A673 (cell line): Measurements from ENCODE around the gene PTGES3L. TPM values are rescaled to one million over a fixed set of nuclear protein-coding genes. Genes with fewer than 3 reads are reported as not detected.
"Not testable (repeated sequence)": the region's sequence is repeated elsewhere in the genome, so short reads cannot be mapped to it uniquely, and the experiment has no call there.

Experiments used
- BruUV-seq: library from RNA; stranded (reverse); fragments of 400-500 nt; replicated peaks from 2 replicates; lab custom pipeline; 2021; lab: Mats Ljungman, UMichigan
- CTCF ChIA-PET: fragments of 300-600 bp; sonication (Branson Sonifier 250); formaldehyde crosslinking; loops from one replicate; lab custom pipeline; 2022; ENCODE audit warnings: antibody characterized with exemption; lab: Charles Lee
- POLR2A ChIA-PET: fragments of 300-600 bp; sonication (Branson Sonifier 250); formaldehyde crosslinking; loops from one replicate; lab custom pipeline; 2022; ENCODE audit warnings: antibody characterized with exemption; ENCODE audit not compliant: low non-redundant PET; lab: Charles Lee
- DNase-seq: peaks from one replicate; pipeline ENCODE4 v3.0.0-alpha.2; 2015; ENCODE audit warnings: low spot score
- H3K27ac ChIP-seq: fragments of 200-600 bp; sonication (generic); 2 replicates; pipeline ENCODE4 v1.5.1; 2016; ENCODE audit warnings: mixed run types, low read depth, mild to moderate bottlenecking, mixed read lengths, antibody characterized with exemption, low read length; ENCODE audit not compliant: poor library complexity, severe bottlenecking
- H3K27me3 ChIP-seq: fragments of 200-600 bp; sonication (generic); replicated peaks from 2 replicates; pipeline ENCODE4 v1.6.1; 2017; ENCODE audit warnings: mixed run types, low read depth, mild to moderate bottlenecking, mixed read lengths, antibody characterized with exemption, low read length; ENCODE audit not compliant: insufficient read depth, poor library complexity
- H3K36me3 ChIP-seq: fragments of 200-600 bp; sonication (generic); 2 replicates; pipeline ENCODE4 v1.6.1; 2016; ENCODE audit warnings: mixed run types, mild to moderate bottlenecking, mixed read lengths, antibody characterized with exemption, low read length; ENCODE audit not compliant: insufficient read depth, poor library complexity, severe bottlenecking
- H3K4me1 ChIP-seq: fragments of 200-600 bp; sonication (generic); 2 replicates; pipeline ENCODE4 v1.6.1; 2017; ENCODE audit warnings: mixed run types, mild to moderate bottlenecking, mixed read lengths, antibody characterized with exemption, low read length; ENCODE audit not compliant: insufficient read depth, poor library complexity, severe bottlenecking
- H3K4me3 ChIP-seq: fragments of 200-600 bp; sonication (generic); 2 replicates; pipeline ENCODE4 v1.5.1; 2016; ENCODE audit warnings: low read depth, mixed run types, mild to moderate bottlenecking, mixed read lengths, low read length; ENCODE audit not compliant: poor library complexity, severe bottlenecking
- H3K9me3 ChIP-seq: fragments of 200-600 bp; sonication (generic); 2 replicates; pipeline ENCODE4 v1.6.1; 2016; ENCODE audit warnings: mixed run types, low read depth, mild to moderate bottlenecking, mixed read lengths, antibody characterized with exemption, low read length; ENCODE audit not compliant: poor library complexity, severe bottlenecking
- EZH2 ChIP-seq: fragments of 200-600 bp; sonication (generic); IDR thresholded peaks from 2 replicates; pipeline ENCODE4 v1.6.1; 2017; ENCODE audit warnings: borderline replicate concordance, low read depth, mild to moderate bottlenecking, mixed read lengths, antibody characterized with exemption, low read length; ENCODE audit not compliant: poor library complexity, severe bottlenecking
- intact Hi-C: fragments of 100-400 bp; cut with micrococcal nuclease; formaldehyde crosslinking; loops from one replicate; pipeline ENCODE4 v1.10.0; 2022; ENCODE audit not compliant: unreplicated experiment
- total RNA-seq: library from RNA; stranded (reverse); gene quantifications from 2 replicates; pipeline ENCODE4 v1.2.3, GENCODE V29; 2021
- TF ChIP-seq, protein P1 (sequence below): fragments of 300-800, 200-600 bp; sonication (generic); conservative IDR thresholded peaks from 2 replicates; pipeline ENCODE4 v1.5.1; 2017; ENCODE audit warnings: low read depth, mild to moderate bottlenecking, antibody characterized with exemption, low read length, moderate library complexity, mixed read lengths

The PTGES3L gene
- total RNA-seq, 1 experiment from 2014 or later: 0.64 TPM

DNA sequence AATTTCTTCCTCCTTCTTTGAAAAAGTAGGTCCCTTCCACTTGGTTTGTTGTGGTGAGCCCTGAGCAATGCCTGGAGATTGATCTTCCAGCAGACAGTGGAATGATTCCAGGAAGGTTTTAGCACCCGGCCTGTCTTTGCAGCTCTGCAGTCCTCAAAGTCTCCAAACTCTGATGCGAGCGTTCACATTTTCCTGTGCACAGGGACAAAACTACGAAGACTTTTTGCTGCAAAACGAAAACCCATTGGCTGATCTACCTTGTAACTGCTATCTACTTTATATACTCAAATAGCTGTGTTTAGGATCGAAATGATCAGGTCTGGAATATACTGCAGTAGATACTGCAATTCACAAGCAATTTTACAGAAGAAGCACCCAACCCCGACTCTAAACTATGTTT is 57.6 kb downstream of the PTGES3L start:
- intact Hi-C loops: no loop called here
- CTCF ChIA-PET: no interaction called here
- no peaks in the 10 kb centered on the region for H3K36me3 ChIP-seq
- no peaks in the 10 kb centered on the region for H3K27me3 ChIP-seq
- H3K9me3 ChIP-seq: no peaks in the 10 kb centered on the region
- H3K4me1 ChIP-seq: no peaks in the 10 kb centered on the region
- POLR2A ChIA-PET: no interaction called here
- no peak for DNase-seq
- TF ChIP-seq, protein P1, sequence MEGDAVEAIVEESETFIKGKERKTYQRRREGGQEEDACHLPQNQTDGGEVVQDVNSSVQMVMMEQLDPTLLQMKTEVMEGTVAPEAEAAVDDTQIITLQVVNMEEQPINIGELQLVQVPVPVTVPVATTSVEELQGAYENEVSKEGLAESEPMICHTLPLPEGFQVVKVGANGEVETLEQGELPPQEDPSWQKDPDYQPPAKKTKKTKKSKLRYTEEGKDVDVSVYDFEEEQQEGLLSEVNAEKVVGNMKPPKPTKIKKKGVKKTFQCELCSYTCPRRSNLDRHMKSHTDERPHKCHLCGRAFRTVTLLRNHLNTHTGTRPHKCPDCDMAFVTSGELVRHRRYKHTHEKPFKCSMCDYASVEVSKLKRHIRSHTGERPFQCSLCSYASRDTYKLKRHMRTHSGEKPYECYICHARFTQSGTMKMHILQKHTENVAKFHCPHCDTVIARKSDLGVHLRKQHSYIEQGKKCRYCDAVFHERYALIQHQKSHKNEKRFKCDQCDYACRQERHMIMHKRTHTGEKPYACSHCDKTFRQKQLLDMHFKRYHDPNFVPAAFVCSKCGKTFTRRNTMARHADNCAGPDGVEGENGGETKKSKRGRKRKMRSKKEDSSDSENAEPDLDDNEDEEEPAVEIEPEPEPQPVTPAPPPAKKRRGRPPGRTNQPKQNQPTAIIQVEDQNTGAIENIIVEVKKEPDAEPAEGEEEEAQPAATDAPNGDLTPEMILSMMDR: no peak
- no peak for TF ChIP-seq EZH2
- BruUV-seq: no TSS peak
- H3K4me3 ChIP-seq: no peak overlapping the region
- H3K27ac ChIP-seq: no peak overlapping the region

DNA sequence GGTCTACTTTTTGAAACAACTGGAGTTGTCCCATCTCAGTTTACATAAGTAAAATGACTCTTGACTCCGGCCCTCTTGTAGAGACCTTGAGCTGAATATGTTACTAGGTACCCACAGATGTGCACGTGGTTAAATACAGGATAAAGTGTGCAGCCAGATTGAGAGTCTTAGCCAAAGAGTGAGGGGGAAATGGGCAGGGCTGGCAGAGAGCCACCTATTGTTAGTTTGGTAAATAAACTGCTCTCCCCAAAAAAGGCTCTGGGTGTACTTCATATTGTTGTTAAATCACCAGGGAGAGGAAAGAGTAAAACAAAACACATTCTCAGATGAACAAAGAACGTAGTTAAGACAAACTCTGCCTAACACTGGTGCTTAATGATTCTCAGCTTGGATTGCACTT is 59.0 kb downstream of the PTGES3L start:
- TF ChIP-seq, protein P1: no peak
- no peak for TF ChIP-seq EZH2
- Histone ChIP-seq H3K27ac (no peak overlapping the region), H3K36me3 (no peaks in the 10 kb centered on the region), H3K9me3 (no peaks in the 10 kb centered on the region), H3K27me3 (no peaks in the 10 kb centered on the region), H3K4me3 (no peak overlapping the region), H3K4me1 (no peaks in the 10 kb centered on the region)
- ChIA-PET POLR2A (no interaction called here), CTCF (no interaction called here)
- intact Hi-C loops: no loop called here
- BruUV-seq: no TSS peak
- DNase-seq: no peak

DNA sequence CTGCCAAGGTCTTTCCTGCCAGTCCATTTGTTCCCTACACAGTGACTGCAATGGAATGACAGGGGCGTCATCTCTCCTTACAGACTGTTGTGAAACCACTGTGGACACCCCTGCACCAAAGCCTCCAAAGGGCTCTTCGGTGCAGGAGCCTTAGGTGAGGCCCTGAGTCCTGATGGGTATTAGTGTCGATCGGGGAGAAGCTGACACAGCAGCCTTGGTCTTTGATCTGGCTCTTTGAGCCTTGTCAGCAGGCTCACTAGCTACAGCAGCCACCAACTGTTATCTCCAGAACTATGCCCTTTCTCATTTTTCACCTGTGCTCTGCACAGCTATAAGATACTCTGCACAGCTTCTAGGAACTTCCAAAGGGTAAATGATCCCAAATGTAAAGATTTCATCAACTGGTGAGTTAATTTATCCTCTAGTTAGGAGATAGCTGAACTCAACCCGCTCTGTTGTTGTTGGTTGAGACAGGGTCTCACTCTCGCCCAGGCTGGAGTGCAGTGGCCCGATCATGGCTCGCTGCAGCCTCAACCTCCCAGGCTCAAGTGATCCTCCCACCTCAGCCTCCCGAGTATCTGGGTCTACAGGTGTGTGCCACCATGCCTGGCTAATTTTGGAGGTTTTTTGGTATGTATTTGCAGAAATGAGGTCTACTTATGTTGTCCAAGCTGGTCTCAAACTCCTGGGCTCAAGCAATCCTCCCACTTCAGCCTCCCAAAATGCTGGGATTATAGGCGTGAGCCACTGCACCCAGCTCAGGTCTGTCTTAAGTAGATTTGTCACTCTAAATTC is 59.6 kb downstream of the PTGES3L start:
- no peak overlapping the region for H3K4me3 ChIP-seq
- CTCF ChIA-PET: no interaction called here
- no peak overlapping the region for H3K27ac ChIP-seq
- TF ChIP-seq EZH2: no peak
- TF ChIP-seq, protein P1: no peak
- no TSS peak for BruUV-seq
- H3K9me3 ChIP-seq: no peaks in the 10 kb centered on the region
- no peak for DNase-seq
- H3K36me3 ChIP-seq: no peaks in the 10 kb centered on the region
- intact Hi-C loops: no loop called here
- H3K4me1 ChIP-seq: no peaks in the 10 kb centered on the region
- H3K27me3 ChIP-seq: no peaks in the 10 kb centered on the region
- POLR2A ChIA-PET: no interaction called here

DNA sequence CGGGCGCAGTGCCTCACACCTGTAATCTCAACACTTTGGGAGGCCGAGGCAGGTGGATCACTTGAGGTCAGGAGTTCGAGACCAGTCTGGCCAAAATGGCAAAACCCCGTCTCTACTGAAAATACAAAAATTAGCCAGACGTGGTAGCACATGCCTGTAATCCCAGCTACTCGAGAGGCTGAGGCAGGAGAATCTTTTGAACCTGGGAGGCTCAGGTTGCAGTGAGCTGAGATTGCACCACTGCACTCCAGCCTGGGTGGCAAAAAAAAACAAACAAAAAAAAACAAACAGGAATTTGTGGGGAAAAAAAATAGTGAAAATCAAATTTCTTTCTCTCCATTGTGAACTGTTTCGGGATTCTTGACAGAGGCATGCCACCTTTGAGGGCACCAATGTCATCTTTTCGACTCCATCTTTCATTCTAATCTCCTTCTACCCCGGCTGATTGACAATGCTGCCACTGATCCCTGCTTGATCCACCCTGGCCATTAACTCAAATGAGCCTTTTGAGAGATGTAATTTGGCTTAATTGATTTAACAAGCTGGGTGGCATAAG is 60.3 kb downstream of the PTGES3L start:
- DNase-seq: not testable (repeated sequence)

More for the DNA sequence above, 60.3 kb downstream of the PTGES3L start:
- H3K4me3 ChIP-seq, BruUV-seq, H3K9me3 ChIP-seq, H3K27me3 ChIP-seq, intact Hi-C loops, H3K36me3 ChIP-seq, H3K27ac ChIP-seq, H3K4me1 ChIP-seq, CTCF ChIA-PET: not testable (repeated sequence)
- POLR2A ChIA-PET: interaction anchor here (0.6 kb wide), 1 partner anchor 105 kb away, joined by 7 read pairs; no protein-coding TSS in a partner anchor
